ENCODE data around the gene RARA.

- TF ChIP-seq, protein P1, sequence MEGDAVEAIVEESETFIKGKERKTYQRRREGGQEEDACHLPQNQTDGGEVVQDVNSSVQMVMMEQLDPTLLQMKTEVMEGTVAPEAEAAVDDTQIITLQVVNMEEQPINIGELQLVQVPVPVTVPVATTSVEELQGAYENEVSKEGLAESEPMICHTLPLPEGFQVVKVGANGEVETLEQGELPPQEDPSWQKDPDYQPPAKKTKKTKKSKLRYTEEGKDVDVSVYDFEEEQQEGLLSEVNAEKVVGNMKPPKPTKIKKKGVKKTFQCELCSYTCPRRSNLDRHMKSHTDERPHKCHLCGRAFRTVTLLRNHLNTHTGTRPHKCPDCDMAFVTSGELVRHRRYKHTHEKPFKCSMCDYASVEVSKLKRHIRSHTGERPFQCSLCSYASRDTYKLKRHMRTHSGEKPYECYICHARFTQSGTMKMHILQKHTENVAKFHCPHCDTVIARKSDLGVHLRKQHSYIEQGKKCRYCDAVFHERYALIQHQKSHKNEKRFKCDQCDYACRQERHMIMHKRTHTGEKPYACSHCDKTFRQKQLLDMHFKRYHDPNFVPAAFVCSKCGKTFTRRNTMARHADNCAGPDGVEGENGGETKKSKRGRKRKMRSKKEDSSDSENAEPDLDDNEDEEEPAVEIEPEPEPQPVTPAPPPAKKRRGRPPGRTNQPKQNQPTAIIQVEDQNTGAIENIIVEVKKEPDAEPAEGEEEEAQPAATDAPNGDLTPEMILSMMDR (IDR thresholded peaks at IDR 0.05), result no peak
- no peak for TF ChIP-seq POLR2A (IDR thresholded peaks at IDR 0.05)
These were observed 48.5 kb upstream of the RARA start for GRCh38 chr17:40260528-40260927.

All from right lobe of liver (tissue), 4 donors.